HG02588 (cell line): ENCODE results near the gene RNF175.
"Not testable (repeated sequence)": the region's sequence is repeated elsewhere in the genome, so short reads cannot be mapped to it uniquely, and the experiment has no call there.

ENCODE experiments used
- ATAC-seq: cut with Tn5 transposase; IDR thresholded peaks from one replicate; pipeline ENCODE4 v1.9.1; 2021; ENCODE audit warnings: mild to moderate bottlenecking, moderate library complexity; ENCODE audit not compliant: unreplicated experiment

Gene RNF175

DNA sequence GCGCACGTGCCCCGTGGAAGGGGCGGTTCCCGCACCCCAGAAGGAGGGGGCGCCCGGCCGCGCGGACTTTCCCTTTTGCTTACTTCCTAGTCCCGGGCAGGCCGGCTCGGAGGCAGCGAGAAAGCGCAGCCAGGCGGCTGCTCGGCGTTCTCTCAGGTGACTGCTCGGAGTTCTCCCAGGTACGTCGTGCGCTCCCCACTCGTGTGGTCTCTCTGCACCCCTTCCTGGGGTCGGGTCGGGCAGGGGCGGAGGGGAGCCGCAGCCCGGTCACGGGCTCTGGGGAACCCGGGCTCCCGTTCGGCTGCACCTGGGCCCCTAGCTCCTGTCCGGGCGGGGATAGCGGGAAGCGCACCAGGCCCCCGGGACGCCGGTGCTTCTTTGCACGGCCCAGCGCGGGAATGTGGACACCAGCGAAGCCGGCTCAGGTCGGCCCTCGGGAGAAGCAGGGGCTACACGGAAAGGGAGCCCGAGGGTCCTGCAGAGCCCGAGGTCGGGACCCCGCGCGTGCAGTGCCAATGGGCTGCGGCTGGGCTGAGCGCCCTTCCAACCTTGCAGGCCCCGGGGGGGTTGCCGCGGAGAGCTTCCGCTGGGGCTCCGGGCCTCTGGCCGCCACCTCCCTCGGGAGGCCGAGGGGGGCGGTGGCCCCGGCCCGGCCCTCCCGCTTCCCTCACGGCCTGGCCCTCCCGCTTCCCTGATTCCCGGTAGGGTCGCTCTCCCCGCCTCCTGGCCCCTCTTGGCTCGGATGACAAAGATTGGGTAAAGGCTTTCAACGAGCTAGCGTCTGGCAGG, 75.4 kb downstream of the RNF175 start, which contains the start of gene TLR2:
TLR2 (plus strand) TSS at position 99 of the 789 bp plus-strand sequence. CDS start 18,628 bp downstream, outside the sequence.
- ATAC-seq: peak; percentile 89

- no peak for ATAC-seq
Observed at GRCh38 chr4:153683763-153684181, 76.1 kb downstream of the RNF175 start.

GRCh38 chr4:153679486-153679885, 80.3 kb downstream of the RNF175 start:
- ATAC-seq: no peak

DNA sequence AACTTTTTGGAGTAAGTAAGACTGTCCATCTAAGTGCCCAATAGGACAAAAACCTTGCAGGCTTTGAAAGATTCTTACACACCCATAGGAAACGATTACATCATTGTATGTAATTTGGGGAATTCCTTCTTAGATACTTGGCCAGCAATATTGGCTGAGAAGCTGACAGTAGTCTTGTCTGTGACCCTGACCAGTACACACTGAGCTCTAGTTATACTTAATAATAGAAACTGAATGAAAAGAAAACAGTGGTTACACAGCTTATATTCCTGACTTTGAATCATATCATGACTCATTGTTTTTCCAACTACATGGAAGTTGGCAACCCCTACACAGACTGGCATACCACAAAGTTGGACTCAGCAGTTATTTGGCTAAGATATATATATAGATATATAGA, 82.8 kb downstream of the RNF175 start:
- no peak for ATAC-seq

GRCh38 chr4:153676486-153676885, 83.3 kb downstream of the RNF175 start:
- no peak for ATAC-seq

GRCh38 chr4:153669838-153670237, 90.0 kb downstream of the RNF175 start:
- no peak for ATAC-seq

- ATAC-seq: no peak
Observed at GRCh38 chr4:153668647-153669046, 91.2 kb downstream of the RNF175 start.

DNA sequence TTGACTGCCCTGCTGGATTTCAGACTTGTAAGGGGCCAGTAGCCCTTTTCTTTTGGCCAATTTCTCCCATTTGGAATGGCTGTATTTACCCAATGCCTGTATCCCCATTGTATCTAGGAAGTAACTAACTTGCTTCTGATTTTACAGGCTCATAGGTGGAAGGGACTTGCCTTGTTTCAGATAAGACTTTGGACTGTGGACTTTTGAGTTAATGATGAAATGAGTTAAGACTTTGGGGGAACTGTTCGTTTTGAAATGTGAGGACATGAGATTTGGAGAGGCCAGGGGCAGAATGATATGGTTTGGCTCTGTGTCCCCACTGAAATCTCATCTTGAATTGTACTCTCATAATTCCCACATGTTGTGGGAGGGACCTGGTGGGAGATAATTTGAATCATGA, 93.3 kb downstream of the RNF175 start:
- ATAC-seq: not testable (repeated sequence)

GRCh38 chr4:153663667-153664066, 96.2 kb downstream of the RNF175 start:
- ATAC-seq: no peak

GRCh38 chr4:153661908-153662307, 97.9 kb downstream of the RNF175 start:
- ATAC-seq: no peak

DNA sequence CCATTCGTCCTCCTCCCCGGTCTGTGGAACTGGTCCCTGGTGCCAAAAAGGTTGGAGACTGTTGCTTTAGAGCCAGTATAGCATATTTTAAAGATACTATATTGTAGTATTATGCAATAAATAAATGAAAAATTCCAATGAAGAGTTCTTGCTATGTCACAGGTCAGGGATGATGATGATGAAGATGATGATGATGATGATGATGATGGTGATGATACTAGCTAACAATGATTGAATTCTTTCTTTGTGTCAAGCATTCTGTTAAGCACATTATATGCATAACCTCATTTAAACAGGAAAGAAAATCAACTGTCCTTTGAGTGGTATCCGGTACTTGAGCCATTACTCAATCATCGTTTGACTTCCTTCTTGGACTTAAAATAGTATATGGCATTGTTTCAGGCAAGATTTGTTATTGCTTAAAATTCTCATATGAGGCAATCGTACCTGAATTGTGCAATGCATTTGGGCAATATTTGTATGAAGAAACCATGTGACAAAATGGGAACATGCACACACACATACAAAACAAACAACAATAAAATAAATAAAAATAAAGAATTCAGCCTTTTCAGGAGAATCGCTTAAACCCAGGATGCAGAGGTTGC, 98.5 kb downstream of the RNF175 start:
- ATAC-seq: no peak
